GM12878 (cell line): ENCODE results near the gene CREB3. TPM values are rescaled to one million over a fixed set of nuclear protein-coding genes. Genes with fewer than 3 reads are reported as not detected.

Experiments used
- EP300 ChIP-seq, 2 experiments: fragments of 150-350 bp in 1 of 2; IDR thresholded peaks; 2 replicates each; pipeline ENCODE4 v1.6.1; 2011 to 2012; ENCODE audit warnings: low read depth in 2 of 2, low read length in 2 of 2, borderline replicate concordance in 1 of 2, improper control_type of control experiment in 1 of 2, inconsistent platforms in 1 of 2; ENCODE audit not compliant: control insufficient read depth in 1 of 2
- ETV6 ChIP-seq, 2 experiments: fragments of 450-650 bp in 1 of 2; IDR thresholded peaks in 1 of 2; conservative IDR thresholded peaks in 1 of 2; 2 replicates each; pipeline ENCODE4 v1.6.1; 2014; ENCODE audit warnings: antibody characterized with exemption in 1 of 2, borderline replicate concordance in 1 of 2, low read depth in 1 of 2, mild to moderate bottlenecking in 1 of 2, moderate library complexity in 1 of 2
- MEF2A ChIP-seq: IDR thresholded peaks from 2 replicates; pipeline ENCODE4 v1.6.1; 2011; ENCODE audit warnings: low read depth, mild to moderate bottlenecking, low read length, moderate library complexity; ENCODE audit not compliant: insufficient read depth
- MTA3 ChIP-seq: IDR thresholded peaks from 2 replicates; pipeline ENCODE4 v1.6.1; 2012; ENCODE audit warnings: low read length, inconsistent platforms, borderline replicate concordance
- NR2F1 ChIP-seq: fragments of 450-650 bp; conservative IDR thresholded peaks from 2 replicates; pipeline ENCODE4 v1.6.1; 2017; ENCODE audit warnings: mild to moderate bottlenecking
- TARDBP ChIP-seq: IDR thresholded peaks from 2 replicates; pipeline ENCODE4 v1.6.1; 2016; ENCODE audit warnings: borderline replicate concordance
- polyA plus RNA-seq, 11 experiments: library from polyadenylated mRNA; depleted of rRNA in 4 of 11; unstranded in 6 of 11; stranded (reverse) in 5 of 11; fragments of >200 nt; fragmentation: Nextera tagmentation in 4 of 11; fragmentation: Illumina TruSeq in 1 of 11; extraction: Ambion mirVana in 4 of 11; extraction: Trizol in 1 of 11; gene quantifications; 1 replicate in 1 of 11; 2 replicates in 10 of 11; pipeline versions ENCODE4 v1.2.1 to v1.2.3, GENCODE V29; 2011 to 2016; ENCODE audit warnings: inconsistent platforms in 2 of 11, missing spikeins in 2 of 11, low read depth in 1 of 11
- total RNA-seq, 4 experiments: library from RNA; depleted of rRNA in 3 of 4; stranded (reverse); fragments of >200 nt in 3 of 4; fragmentation: Illumina TruSeq in 1 of 4; extraction: Trizol in 1 of 4; gene quantifications; 2 replicates each; pipeline versions ENCODE4 v1.2.1 to v1.2.3, GENCODE V29; 2013 to 2021
- TF ChIP-seq, protein P1 (sequence below): fragments of 150-350 bp; IDR thresholded peaks from 2 replicates; pipeline ENCODE4 v1.6.1; 2016; ENCODE audit warnings: low read depth, low read length
- TF ChIP-seq, protein P2 (sequence below): IDR thresholded peaks from 2 replicates; pipeline ENCODE4 v1.6.1; 2011; ENCODE audit warnings: low read depth, low read length, improper control_type of control experiment, borderline replicate concordance
- TF ChIP-seq, protein P3 (sequence below): fragments of 450-650 bp; IDR thresholded peaks from 2 replicates; pipeline ENCODE4 v1.6.1; 2017; ENCODE audit warnings: mild to moderate bottlenecking, moderate library complexity

CREB3 gene
- total and polyA plus RNA-seq, 10 of the 15 experiments (the other 5 are each of a cell fraction or from before 2014, with no cell fraction given): 9.8 to 38.9 (median 19.8) TPM

DNA sequence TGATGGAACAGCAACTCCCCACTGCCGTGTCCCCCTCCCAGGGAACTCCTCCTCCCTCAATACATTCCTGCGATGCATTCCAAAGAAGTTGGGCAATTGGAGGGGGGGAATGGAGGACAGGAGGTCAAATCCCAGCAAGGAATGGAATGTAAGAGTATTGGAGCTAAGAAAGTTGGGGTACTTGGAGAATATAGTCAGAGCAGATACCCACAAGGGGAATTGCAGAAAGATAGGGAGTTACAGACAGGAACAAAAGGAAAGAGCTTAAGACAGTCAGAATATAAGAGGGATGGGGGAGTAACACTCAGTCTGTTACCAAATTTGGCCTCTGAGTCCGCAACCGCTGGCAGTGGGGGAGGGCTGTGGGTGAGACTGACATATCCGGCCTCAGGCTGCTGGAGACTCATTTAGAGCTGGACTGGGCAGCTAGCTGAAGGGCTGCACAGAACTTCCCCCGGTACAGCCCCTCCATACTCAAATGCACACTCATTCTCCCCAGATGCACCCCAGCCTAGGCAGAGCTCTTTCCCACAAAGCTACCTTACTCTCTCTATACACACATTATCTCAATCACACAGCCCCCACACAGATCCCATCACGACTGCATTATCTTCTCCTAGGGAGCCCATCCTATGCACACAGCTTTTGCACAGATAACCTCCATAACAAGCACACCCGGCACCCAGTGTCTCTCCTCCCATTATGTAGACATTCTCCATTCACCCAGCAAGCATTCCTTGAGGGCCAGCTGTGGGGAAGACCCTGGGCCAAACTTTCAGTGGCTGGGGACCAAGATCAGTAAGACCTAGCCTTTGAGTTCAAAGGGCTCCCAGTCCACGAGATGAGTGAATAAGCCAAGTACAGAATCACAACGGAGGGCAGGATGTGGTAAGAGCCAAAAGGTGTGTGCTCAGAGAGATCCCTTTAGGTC is 4.2 kb upstream of the CREB3 start (continued):
- TF ChIP-seq, protein P1, sequence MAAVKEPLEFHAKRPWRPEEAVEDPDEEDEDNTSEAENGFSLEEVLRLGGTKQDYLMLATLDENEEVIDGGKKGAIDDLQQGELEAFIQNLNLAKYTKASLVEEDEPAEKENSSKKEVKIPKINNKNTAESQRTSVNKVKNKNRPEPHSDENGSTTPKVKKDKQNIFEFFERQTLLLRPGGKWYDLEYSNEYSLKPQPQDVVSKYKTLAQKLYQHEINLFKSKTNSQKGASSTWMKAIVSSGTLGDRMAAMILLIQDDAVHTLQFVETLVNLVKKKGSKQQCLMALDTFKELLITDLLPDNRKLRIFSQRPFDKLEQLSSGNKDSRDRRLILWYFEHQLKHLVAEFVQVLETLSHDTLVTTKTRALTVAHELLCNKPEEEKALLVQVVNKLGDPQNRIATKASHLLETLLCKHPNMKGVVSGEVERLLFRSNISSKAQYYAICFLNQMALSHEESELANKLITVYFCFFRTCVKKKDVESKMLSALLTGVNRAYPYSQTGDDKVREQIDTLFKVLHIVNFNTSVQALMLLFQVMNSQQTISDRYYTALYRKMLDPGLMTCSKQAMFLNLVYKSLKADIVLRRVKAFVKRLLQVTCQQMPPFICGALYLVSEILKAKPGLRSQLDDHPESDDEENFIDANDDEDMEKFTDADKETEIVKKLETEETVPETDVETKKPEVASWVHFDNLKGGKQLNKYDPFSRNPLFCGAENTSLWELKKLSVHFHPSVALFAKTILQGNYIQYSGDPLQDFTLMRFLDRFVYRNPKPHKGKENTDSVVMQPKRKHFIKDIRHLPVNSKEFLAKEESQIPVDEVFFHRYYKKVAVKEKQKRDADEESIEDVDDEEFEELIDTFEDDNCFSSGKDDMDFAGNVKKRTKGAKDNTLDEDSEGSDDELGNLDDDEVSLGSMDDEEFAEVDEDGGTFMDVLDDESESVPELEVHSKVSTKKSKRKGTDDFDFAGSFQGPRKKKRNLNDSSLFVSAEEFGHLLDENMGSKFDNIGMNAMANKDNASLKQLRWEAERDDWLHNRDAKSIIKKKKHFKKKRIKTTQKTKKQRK: no peak
- TF ChIP-seq MTA3: no peak
- TF ChIP-seq, protein P2, sequence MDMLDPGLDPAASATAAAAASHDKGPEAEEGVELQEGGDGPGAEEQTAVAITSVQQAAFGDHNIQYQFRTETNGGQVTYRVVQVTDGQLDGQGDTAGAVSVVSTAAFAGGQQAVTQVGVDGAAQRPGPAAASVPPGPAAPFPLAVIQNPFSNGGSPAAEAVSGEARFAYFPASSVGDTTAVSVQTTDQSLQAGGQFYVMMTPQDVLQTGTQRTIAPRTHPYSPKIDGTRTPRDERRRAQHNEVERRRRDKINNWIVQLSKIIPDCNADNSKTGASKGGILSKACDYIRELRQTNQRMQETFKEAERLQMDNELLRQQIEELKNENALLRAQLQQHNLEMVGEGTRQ: no peak
- peak in 1 of 2 experiments; percentile 52; a peak in 1 of 4 replicates for TF ChIP-seq EP300 (IDR thresholded peaks at IDR 0.05; ENCODE audit: borderline replicate concordance in 1 of 2, control insufficient read depth in 1 of 2, low read depth in 2 of 2, low read length in 2 of 2)
- no peak for TF ChIP-seq TARDBP
- TF ChIP-seq NR2F1: no peak
- TF ChIP-seq, protein P3, sequence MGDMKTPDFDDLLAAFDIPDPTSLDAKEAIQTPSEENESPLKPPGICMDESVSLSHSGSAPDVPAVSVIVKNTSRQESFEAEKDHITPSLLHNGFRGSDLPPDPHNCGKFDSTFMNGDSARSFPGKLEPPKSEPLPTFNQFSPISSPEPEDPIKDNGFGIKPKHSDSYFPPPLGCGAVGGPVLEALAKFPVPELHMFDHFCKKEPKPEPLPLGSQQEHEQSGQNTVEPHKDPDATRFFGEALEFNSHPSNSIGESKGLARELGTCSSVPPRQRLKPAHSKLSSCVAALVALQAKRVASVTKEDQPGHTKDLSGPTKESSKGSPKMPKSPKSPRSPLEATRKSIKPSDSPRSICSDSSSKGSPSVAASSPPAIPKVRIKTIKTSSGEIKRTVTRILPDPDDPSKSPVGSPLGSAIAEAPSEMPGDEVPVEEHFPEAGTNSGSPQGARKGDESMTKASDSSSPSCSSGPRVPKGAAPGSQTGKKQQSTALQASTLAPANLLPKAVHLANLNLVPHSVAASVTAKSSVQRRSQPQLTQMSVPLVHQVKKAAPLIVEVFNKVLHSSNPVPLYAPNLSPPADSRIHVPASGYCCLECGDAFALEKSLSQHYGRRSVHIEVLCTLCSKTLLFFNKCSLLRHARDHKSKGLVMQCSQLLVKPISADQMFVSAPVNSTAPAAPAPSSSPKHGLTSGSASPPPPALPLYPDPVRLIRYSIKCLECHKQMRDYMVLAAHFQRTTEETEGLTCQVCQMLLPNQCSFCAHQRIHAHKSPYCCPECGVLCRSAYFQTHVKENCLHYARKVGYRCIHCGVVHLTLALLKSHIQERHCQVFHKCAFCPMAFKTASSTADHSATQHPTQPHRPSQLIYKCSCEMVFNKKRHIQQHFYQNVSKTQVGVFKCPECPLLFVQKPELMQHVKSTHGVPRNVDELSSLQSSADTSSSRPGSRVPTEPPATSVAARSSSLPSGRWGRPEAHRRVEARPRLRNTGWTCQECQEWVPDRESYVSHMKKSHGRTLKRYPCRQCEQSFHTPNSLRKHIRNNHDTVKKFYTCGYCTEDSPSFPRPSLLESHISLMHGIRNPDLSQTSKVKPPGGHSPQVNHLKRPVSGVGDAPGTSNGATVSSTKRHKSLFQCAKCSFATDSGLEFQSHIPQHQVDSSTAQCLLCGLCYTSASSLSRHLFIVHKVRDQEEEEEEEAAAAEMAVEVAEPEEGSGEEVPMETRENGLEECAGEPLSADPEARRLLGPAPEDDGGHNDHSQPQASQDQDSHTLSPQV: no peak
- no peak for TF ChIP-seq ETV6 (conservative IDR thresholded peaks at IDR 0.05 in 1 of 2, IDR thresholded peaks at IDR 0.05 in 1 of 2; ENCODE audit: borderline replicate concordance in 1 of 2, low read depth in 1 of 2)
- TF ChIP-seq MEF2A: peak; percentile 91
